Measurements from ENCODE around the gene CD84. TPM values are rescaled to one million over a fixed set of nuclear protein-coding genes. Genes with fewer than 3 reads are reported as not detected.
A peak's percentile ranks its signal among the peaks of the same experiment; 100 is the strongest.
"Not testable (repeated sequence)": the region's sequence is repeated elsewhere in the genome, so short reads cannot be mapped to it uniquely, and the experiment has no call there.

Gene CD84
- polyA plus RNA-seq, 1 of the 3 experiments (the other 2 are of a cell fraction): not detected

DNA sequence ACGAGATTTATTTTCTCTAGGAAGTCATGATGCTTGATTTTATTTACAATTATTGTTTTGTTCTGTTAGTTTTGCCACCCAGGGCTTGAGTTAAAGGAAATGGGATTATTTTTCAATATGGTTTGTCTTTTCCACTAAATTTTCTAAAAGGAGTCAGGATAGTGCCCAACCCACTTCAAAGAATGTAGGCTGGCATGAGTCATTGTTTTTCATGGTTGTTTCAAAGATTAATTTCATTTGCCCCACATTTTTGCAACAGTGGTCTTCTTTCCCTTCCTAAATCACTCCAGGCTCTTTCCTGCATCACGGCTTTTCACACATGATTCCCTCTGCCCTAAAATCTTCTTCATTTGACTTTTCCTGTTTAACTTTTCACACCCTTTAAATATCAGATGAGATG is 58.7 kb downstream of the CD84 start (continued):
- TF ChIP-seq REST (IDR thresholded peaks at IDR 0.05; ENCODE audit: low read depth, low read length): no peak

DNA sequence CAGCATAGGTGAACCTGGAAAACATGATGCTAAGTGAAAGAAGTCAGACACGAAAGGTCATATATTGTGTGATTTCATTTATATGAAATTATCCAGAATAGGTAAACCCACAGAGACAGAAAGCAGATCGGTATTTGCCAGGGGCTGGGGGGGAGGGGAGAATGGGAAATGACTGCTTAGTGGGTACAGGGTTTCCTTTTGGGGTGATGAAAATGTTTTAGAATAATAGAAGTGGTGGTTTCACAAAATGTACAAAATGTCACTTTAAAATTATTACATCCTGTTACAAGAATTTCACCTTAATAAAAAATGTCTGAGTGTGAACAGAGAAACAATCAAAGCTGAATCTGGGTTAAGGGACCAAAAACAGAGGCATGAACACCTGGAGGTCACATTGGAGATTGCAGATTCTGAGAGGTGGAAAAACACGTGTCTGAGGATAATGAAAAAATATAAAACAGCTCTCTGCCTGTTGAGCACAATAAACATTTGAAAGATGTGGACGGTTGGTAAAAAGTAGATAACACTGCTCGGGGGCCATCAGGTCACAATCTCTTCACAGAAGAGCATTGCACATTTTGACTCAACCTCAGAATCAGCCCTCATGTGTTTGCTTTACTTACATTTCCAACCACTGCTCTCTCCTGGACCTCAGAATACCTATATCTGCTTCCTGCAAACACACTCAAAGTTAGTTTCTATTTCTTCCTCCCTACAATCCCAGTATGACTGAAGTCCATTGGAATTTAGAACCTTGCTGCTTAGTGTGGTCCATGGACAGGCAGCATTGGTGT is 59.5 kb downstream of the CD84 start:
- POLR2A ChIA-PET: no interaction called here

DNA sequence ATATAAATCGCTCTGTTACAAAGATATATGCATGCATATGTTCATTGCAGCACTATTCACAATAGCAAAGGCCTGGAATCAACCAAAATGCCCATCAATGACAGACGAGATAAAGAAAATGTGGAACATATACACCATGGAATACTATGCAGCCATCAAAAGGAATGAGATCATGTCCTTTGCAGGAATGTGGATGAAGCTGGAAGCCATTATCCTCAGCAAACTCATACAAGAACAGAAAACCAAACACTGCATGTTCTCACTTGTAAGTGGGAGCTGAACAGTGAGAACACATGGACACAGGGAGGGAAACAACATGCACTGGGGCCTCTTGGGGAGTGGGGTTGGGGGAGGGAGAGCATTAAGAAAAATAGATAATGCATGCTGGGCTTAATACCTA is 61.8 kb downstream of the CD84 start:
- H3K4me1 ChIP-seq (ENCODE audit: control insufficient read depth in 1 of 2, insufficient read depth in 2 of 2, low read depth in 1 of 2, low read length in 1 of 2); H3K4me2 ChIP-seq; H3K9me3 ChIP-seq; H3K79me2 ChIP-seq (ENCODE audit: insufficient read depth); H3K36me3 ChIP-seq (replicated peaks in 1 of 2; ENCODE audit: control insufficient read depth in 1 of 2, insufficient read depth in 2 of 2, low read length in 1 of 2); DNase-seq; H3K9me2 ChIP-seq; H3F3A ChIP-seq (replicated peaks; ENCODE audit: insufficient read depth); POLR2A ChIA-PET; H3K27me3 ChIP-seq (ENCODE audit: insufficient read depth); H4K20me1 ChIP-seq (ENCODE audit: insufficient read depth); H3K27ac ChIP-seq (ENCODE audit: low read depth in 2 of 2, low read length in 1 of 2); H3K4me3 ChIP-seq (ENCODE audit: low read depth in 2 of 2, low read length in 1 of 2); CTCF ChIA-PET; H3K9ac ChIP-seq; H2AFZ ChIP-seq (ENCODE audit: low read depth): not testable (repeated sequence)
- 5% methylated on average over 2 of the region's 2 CpGs for WGBS (ENCODE audit: low lambda C conversion rate)

More for the DNA sequence above, 59.5 kb downstream of the CD84 start:
- Histone ChIP-seq H3F3A (replicated peaks; ENCODE audit: insufficient read depth) (no peaks in the 10 kb centered on the region), H3K79me2 (ENCODE audit: insufficient read depth) (no peaks in the 10 kb centered on the region), H3K4me1 (ENCODE audit: control insufficient read depth in 1 of 2, insufficient read depth in 2 of 2, low read depth in 1 of 2, low read length in 1 of 2) (no peaks in the 10 kb centered on the region; a peak in 1 of 4 replicates), H3K36me3 (replicated peaks in 1 of 2; ENCODE audit: control insufficient read depth in 1 of 2, insufficient read depth in 2 of 2, low read length in 1 of 2) (no peaks in the 10 kb centered on the region), H4K20me1 (ENCODE audit: insufficient read depth) (no peaks in the 10 kb centered on the region), H3K9ac (no peak overlapping the region), H3K9me2 (no peaks in the 10 kb centered on the region), H3K4me2 (0 out of 2 replicates have a peak overlapping the region, but pooled peaks have one; percentile 44), H3K27ac (ENCODE audit: low read depth in 2 of 2, low read length in 1 of 2) (no peak overlapping the region), H3K9me3 (no peaks in the 10 kb centered on the region), H3K27me3 (ENCODE audit: insufficient read depth) (peaks cover 4% of the 10 kb centered on the region; the same call in 1 of the 2 replicates), H3K4me3 (ENCODE audit: low read depth in 2 of 2, low read length in 1 of 2) (0 out of 4 replicates have a peak overlapping the region, but pooled peaks of 1 of the 2 experiments have one; percentile 26), H2AFZ (ENCODE audit: low read depth) (no peak overlapping the region)
- no peak for TF ChIP-seq SIN3A (IDR thresholded peaks at IDR 0.05; ENCODE audit: borderline replicate concordance, low read depth, low read length)
- no peak for TF ChIP-seq RCOR1 (IDR thresholded peaks at IDR 0.05; ENCODE audit: low read length)
- no peak for TF ChIP-seq RAD21 (IDR thresholded peaks at IDR 0.05; ENCODE audit: low read length)
- no peak for TF ChIP-seq MAX (IDR thresholded peaks at IDR 0.05; ENCODE audit: low read depth)
- TF ChIP-seq FOSL2 (IDR thresholded peaks at IDR 0.05; ENCODE audit: borderline replicate concordance, low read depth): no peak
- no peak for TF ChIP-seq NRF1 (IDR thresholded peaks at IDR 0.05; ENCODE audit: low read depth, low read length)
- no peak for TF ChIP-seq GATA2 (CRISPR knock-in tag; IDR thresholded peaks at IDR 0.05)
- TF ChIP-seq ELF1 (IDR thresholded peaks at IDR 0.05): no peak
- TF ChIP-seq MXI1 (IDR thresholded peaks at IDR 0.05; ENCODE audit: low read depth, low read length): no peak
- TF ChIP-seq FOXJ3 (CRISPR knock-in tag; IDR thresholded peaks at IDR 0.05): no peak
- CTCF ChIA-PET: no interaction called here
- no peak for DNase-seq
- WGBS (ENCODE audit: low lambda C conversion rate): 7% methylated on average over 5 of the region's 5 CpGs

DNA sequence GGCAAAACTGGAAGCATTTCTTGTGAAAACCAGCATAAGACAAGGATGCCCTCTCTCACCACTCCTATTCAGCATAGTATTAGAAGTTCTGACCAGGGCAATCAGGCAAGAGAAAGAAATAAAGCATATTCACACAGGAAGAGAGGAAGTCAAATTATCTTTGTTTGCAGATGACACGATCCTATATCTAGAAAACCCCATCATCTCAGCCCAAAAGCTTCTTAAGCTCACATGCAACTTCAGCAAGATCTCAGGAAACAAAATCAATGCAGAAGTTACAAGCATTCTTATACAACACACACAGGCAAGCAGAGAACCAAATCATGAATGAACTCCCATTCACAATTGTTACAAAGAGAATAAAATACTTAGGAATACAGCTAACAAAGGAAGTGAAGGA is 63.4 kb downstream of the CD84 start:
- peak overlapping the region; percentile 1; the same call in 1 of the 2 replicates for H2AFZ ChIP-seq (ENCODE audit: low read depth)
- DNase-seq; POLR2A ChIA-PET; H3K27me3 ChIP-seq (ENCODE audit: insufficient read depth); H3K9me2 ChIP-seq; H3F3A ChIP-seq (replicated peaks; ENCODE audit: insufficient read depth); H3K27ac ChIP-seq (ENCODE audit: low read depth in 2 of 2, low read length in 1 of 2); H3K4me3 ChIP-seq (ENCODE audit: low read depth in 2 of 2, low read length in 1 of 2); H3K79me2 ChIP-seq (ENCODE audit: insufficient read depth); H3K4me1 ChIP-seq (ENCODE audit: control insufficient read depth in 1 of 2, insufficient read depth in 2 of 2, low read depth in 1 of 2, low read length in 1 of 2); H3K9ac ChIP-seq; H3K9me3 ChIP-seq; H3K4me2 ChIP-seq; H3K36me3 ChIP-seq (replicated peaks in 1 of 2; ENCODE audit: control insufficient read depth in 1 of 2, insufficient read depth in 2 of 2, low read length in 1 of 2); CTCF ChIA-PET; H4K20me1 ChIP-seq (ENCODE audit: insufficient read depth): not testable (repeated sequence)
- 7% methylated on average over 1 of the region's 1 CpG for WGBS (ENCODE audit: low lambda C conversion rate)
